ENCODE data around the gene FSHR.

Gene FSHR

DNA sequence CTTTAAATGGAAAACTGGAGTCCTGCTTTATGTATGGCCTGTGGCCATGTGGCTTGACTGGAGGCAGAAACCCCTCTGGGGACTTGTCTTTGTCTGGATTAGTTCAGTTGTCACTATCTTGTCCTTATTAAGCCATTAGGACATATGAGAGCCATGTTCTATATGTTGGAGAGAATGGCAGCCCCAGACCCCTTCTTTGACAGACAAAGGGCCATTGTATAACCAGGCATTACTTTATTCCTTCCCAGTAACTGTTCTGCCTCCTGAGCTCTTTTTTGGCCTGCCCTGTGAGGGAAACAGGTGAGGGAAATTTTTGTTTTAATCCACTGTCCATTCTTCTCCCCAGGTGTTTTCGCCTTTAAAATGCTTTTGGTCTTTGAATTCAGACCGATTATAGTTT, 43.3 kb downstream of the FSHR start:
- no peak for DNase-seq (ENCODE audit: low read depth in 2 of 2)

DNA sequence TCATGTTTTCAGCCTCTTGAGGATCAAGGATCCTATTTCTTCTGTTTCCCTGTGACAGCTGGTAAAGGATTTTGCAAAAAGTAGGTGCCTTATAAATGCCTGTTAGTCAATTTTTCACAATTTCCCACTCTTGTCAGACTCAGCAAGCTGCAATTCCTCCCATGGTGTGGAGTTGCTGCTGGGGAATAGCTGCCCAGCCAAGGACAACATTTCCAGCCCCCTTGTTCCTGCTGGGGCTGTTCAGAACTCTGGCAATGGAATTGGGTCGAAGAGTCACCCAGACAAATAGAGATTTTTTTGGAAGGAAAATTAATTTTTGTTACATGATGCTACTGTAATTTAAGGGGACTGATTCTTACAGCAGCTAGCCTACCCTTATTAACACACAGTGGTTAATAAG, 43.7 kb downstream of the FSHR start:
- DNase-seq (ENCODE audit: low read depth in 2 of 2), result no peak

DNA sequence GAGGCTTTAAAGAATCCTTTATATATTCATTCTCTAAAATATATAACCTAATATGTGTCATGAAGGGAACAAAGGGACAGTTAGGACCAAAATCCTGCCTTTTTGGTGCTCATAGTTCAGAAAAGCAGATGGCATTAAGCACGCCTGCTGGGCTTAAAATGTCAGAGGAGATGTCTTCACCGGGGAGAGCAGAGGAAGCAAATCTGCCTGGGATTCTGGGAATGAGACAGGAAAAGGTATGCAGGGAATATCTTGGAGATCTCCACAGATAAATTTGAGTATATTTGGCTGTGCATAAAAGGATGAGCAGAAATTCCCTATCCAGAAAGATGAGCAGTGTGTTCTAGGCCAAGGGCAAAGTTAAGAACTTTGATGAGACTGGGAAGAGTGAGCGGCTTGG, 45.5 kb downstream of the FSHR start:
- no peak for DNase-seq (ENCODE audit: low read depth in 2 of 2)

DNA sequence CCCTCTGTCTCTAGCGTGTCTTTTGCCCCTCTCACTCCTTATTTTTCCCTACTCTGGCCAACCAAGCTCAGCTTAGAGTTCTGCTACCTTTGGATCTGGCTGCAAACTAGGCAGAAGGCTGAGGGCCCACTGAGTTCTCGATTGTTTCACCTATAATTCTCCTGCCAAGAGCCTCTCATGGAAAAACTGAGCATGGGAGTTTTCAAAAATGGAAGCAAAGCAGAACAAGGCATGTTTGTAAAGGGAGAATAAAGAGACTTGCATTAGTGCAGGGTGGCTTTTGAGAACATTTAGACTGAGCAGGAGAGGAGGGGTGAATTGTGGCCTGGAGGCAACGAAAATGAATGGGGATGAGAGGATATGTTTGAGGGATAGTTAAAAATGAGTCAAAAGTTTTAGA, 45.9 kb downstream of the FSHR start:
- no peak for DNase-seq (ENCODE audit: low read depth in 2 of 2)

DNA sequence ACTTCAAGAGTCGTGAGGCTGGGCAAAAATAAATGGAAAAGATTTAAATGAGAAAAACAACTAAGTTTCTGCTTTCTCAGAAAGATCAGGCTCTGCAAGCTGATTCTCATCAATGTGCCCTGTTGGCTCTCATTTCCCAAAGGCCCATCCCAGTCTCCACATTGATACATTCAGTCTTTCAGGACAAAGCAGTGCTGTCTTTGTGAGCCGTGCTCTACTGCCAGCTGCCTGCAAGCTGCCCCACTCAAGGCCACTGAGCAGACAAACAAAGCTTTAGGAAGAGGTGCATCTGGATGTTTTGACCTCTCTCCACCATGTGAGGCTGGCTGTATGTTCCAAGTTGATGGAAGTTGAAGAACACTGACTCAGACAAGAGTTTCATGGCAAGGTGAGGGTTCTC, 48.8 kb downstream of the FSHR start:
- DNase-seq (ENCODE audit: low read depth in 2 of 2), result no peak

DNA sequence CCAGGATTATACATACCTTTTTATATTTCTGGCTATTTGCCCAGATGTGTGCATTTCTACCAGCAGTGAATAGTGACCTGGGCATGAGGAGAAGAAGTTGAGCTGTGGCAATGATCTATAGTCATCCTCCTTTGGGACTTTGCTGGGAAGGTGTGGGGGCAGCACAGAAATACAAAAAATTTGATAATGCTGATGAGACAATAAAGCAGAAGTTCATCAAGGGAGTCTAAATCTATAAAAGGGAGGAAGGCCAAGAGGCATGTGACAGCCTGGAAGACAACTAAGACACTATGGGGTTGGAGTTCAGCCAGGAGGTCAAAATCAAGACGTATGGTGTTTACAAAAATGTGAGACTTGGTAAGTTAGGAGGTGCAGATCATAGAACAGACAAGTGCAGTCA, 52.2 kb downstream of the FSHR start:
- DNase-seq (ENCODE audit: low read depth in 2 of 2), result no peak

DNA sequence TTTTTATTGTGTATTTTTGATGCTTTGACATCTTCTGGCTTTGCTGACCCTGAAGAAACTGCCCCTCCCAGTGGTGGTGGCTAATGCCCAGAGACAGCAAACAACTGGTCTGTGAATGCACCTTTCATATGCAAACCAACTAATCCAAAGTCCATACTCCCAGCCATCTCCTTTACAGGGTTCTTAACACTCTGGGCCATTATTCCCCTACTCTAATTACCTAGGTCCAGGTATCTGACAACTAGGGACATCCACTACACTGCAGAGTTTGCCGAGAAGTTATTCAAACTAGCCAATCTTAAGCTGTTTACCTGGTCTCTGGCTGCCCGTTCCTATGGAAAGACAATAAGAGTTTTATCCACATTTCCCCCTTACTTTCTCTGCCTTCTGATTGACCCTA, 73.6 kb downstream of the FSHR start:
- no peak for DNase-seq (ENCODE audit: low read depth in 2 of 2)

DNA sequence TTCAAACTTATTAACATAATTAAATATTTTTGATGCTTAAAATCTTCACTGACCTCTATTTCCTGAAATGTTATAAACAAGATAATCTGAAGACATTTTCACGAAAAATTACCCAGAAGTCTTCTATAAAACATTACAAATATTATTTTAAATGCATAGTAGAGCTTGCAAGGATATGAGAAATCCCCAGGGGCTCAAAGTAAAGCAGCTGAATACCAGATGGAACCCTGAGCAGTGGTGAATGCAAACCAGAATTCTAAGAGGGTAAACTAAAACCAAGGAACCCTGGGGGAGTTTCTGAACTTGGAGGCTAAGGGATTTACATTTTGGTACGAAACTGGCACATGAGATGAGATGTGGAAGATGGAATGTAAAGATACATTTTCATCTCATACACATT, 83.6 kb downstream of the FSHR start:
- DNase-seq (ENCODE audit: low read depth in 2 of 2), result no peak

DNA sequence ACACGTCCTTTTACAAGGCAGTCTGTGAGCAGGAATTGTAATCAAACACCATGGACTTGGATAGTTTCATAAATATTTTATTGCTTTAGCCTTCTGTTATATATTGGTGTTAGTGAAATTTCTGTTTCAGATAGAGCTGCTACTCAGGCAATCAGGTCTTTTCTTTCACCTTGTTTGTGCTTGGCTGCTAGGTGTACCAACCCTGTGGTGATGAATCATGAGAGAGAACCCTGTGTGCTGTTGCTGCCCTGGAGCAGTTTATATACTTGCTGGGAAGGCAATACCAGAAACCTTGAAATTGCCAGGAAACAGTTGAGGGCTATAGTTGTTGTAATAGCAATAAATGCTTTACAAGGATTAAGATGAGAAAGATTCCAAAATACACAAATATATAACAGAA, 84.5 kb downstream of the FSHR start:
- DNase-seq (ENCODE audit: low read depth in 2 of 2), result no peak

DNA sequence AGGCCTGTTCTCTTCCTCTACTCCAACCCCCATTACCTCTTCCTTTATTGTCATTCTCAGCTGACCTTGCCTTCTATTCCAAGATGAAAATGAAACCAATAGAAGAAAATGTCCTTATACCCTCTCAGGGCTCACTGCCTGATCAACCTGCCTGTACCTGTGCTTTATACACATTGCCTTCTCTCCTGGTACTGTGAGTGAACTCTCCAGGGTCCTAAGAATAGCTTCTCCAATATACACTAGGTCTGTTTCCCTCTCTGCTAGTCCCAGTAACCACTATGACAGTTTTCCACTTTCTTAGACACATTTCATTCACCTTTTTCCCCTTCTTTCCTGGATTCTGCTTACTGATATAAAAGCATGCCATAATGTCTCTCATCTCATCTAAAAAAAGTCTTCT, 85.7 kb downstream of the FSHR start:
- DNase-seq (ENCODE audit: low read depth in 2 of 2), result no peak

DNA sequence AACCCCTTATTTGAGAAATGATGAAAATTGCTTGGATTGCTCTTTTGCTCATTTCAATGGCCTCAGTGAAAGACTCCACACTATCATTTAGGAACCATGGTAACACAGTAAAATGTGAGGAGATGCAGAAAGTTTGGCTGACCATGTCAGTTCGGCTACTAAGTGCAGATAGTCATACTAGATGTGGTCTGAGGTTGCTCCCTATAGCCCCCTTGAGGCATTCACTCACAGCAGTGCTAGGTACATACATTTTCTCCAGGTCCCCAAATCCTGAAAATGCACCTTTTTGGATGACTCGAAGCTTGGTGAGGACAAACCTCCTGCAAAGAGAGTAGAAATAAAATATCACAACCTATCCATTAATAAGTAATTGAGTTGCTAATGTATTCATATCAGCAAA, 86.3 kb downstream of the FSHR start:
- no peak for DNase-seq (ENCODE audit: low read depth in 2 of 2)

DNA sequence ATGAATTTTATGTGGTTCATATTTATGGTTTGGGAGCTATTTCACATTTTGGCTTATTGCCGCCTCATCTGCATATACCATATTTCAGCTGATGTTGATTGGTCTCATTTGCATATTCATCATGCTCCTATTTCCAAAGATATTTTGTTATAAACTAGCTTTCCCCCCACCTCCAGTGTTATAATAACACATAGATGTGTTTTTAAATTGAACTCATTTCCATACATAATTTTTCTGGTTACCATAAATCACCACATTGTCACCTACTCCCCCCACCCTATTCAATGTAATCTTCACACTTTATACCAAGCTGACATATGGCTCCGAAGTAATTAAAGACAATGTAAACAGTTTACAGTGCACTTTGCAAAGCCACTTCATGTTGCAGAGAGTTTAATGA, 101.2 kb downstream of the FSHR start:
- DNase-seq (ENCODE audit: low read depth in 2 of 2), result no peak

DNA sequence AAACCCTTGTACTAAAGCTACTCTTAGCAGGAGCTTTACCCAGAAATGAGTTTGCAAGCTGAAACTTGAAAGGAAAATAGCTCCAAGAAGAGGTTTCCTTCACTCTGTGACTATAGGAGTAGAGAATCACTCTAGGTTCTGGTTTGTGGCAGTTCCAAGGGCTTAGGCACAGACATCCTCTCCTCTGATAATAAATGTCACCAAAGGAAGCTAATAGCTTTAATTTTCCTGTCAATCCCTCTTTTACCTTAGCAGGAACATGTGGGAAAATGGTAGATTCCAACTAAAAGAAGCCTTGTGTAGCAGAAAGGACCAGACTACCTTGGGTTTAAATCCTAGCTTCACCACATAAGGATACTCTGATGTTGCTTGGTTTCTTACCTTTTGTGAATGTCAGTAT, 104.0 kb downstream of the FSHR start:
- DNase-seq (ENCODE audit: low read depth in 2 of 2), result no peak

DNA sequence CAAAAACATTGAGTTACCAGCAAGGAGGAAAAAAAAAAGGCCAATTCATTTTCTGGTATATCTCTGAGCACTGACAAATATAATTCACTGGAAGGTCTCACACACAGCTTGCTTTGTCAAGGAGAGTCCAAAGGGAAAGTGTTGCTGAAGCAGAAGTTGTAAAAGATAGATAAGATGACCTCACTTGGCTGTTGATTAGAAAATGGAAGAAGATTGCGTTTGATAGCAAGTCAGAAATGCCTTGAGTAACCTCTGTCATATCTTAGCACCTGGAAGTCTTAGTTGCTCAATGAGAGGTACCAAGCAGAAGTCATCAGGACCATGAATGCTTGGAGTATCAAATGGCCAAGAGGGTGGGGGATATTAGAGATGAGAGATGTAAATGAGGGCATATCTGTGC, 105.2 kb downstream of the FSHR start:
- no peak for DNase-seq (ENCODE audit: low read depth in 2 of 2)

DNA sequence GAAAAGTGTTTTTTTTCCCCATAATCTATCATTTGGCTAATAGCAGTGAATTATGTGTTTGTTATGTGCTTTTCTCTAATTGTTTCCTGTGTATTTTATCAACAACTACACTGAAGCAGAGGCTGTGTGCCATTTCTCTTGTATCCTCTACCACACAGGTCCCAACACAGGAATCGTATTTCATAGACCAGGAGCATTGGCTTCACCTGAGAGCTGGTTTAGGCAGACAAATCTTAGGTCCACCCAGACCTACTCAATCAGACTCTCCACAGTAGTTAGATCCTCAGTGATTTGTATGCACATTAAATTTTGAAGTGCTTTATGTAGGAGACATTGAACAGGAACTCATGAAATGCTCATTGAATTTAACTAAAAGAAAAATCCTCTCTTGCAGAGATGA, 109.2 kb downstream of the FSHR start:
- DNase-seq (ENCODE audit: low read depth in 2 of 2), result no peak

DNA sequence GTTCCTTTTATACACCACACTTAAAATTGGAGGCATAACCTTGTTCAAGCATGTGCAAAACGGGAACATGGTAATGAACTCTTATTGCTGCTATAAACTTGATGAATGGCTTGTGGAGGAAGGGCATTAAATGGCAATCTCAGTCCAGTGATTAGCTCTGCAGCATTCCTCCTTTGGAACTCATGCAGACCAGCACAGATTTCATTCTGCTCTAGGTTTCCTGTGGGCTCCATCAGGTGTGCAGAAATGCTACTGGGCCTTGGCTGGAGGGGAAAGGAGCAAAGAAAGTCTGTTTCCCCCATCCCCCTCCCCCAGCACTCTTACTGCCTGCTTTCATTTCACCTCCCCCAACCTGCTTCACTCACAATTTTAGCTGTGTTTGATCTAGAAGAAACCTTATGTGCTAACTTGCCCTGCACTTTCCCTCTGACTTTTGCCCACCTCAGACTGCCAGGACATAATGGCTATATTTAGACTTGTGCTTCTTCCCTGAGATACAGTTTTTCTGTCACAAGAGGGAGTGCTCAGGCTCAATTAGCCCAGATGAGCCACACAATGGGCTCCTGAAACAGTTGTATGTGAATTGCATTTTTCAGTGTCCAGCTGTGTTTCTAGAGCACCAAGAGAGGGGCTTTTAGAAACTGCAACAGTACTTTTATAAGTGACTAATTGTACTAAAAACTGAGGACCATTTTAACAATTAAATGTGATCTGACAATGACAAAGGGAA, 109.8 kb downstream of the FSHR start:
- no peak for DNase-seq (ENCODE audit: low read depth in 2 of 2)

DNA sequence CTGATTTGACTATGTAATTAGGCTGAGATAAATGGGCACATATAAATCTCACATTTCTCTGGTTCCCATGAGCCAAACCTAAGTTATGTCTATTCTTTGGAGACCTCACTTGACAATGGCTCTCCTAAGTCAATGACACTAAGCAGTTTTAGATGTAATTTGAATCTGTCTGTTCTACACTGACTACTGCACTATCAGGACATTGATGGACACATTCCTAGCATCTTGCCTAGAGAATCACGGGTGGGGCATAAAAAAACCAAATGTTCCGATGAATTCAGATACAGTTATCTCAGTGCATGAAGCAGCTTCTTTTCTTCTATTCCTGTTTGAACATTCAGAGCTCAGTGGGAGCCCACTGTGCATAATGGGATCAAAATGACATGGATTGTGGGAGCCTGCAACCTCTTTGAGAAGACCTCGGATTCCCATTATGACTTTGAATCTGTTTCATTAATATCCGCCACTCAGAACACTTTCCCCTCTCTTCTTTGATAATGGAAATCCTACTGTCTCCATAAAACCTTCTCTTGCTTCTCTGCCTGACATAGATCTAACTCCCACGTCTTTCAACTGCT, 110.8 kb downstream of the FSHR start:
- no peak for DNase-seq (ENCODE audit: low read depth in 2 of 2)

DNA sequence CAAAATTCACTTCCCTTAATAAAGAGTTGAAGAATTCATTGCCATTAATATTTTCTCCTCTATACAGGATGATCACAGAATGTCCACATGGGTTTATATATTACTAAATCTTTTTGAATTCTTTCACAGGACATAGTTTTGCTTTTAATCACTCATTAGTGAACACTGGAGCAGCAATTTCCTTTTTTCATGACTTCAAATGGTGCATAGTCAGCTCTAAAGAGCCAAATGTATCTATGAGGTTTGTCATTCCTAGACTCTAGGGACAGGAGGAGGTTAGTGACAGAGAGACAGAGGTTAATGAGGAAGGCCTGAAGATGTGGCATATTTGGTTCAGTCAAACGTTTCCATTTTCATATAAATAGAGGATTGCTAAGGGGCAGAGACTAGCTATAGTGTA, 111.8 kb downstream of the FSHR start:
- DNase-seq (ENCODE audit: low read depth in 2 of 2), result no peak

DNA sequence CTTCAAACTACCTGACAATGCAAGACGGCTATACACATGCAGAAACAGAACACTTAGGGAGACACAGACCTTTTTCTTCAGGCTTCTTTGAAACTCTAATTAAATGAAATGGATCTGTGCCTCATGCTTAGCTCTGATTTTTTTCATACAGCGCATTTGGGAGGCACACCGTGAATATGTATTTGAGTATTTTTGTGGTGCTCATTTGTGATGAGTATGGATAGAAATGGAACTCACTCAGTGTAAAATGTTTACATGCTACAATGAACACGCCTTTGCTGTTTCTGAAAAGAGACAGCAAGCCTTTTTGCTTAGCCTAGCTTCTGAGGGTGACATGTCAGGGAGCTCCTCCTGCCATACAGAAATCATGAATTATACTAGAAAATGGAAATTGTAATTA, 113.3 kb downstream of the FSHR start:
- DNase-seq (ENCODE audit: low read depth in 2 of 2), result no peak

DNA sequence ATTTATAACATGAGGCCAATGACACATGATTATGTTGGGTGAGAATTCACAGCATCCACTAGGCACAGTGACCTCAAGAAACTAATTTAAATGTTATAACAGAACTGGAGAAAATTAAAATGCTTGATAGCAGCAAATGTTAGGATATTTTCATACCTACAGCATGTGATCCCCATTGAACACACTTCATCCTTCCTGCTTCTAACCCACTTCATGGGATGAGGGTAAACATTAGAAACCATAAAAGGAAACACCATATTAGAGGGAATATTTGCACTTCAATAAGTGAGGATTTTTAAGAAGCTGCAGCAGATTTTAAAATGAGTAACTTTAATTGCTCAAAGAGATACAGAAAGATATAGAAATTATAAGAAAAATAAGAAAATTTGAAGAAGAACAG, 117.1 kb downstream of the FSHR start:
- DNase-seq (ENCODE audit: low read depth in 2 of 2), result no peak

DNA sequence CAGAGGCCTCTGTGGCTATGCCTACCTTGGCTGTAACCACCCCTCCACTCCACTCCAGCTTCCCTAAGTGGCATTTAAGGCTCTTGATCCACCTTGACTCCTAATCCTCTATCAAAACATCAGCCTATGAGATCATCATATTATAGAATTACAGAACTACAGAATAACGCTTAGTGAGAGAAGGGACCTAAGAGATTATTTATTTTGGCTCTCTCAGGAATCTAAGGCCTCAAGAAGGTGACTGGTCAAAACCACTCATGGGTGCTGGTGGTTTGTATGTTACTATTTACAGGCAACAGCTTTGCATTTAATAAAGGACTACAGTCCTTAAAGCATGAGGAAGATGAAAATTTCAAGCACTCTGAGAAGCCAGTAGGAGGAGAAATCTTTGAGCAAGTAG, 118.8 kb downstream of the FSHR start:
- DNase-seq (ENCODE audit: low read depth in 2 of 2), result no peak

DNA sequence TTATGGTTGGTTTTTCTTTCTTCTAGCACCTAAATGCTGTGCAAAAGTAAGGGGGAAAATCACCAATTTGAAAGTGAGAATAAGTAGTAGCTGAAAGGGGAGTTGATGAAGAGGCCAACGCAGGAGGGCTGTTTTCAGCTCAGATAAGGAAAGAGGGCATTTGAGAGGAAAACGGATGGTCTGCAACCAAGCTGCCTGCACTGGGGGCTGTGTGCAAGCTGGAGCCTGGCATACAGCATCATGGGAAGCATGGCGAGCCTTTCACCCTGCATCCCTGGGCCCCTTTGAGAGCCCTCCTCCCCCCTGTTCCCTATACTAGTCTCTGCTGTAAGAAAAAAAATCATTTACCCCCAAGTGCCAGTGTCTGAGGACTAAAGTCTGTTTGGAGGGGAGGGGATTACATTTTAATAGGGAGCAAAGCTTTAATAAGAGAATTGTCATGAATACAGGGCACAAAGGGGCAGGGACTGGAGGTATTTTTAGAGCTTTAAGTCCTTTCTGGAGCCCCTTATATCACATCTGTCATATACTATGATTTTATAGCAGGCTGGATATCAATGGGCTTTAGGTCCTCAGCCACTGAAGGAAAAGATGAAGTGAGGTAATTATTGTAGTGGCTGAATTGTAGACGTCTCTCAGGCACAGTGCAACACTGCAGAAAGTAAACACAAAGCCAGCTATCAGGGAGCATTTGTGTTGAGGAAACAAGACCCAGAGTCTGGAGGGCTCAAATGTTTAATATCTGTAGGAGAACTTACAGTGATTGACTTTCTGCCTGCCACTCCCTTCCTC, 120.7 kb downstream of the FSHR start:
- no peak for DNase-seq (ENCODE audit: low read depth in 2 of 2)

DNA sequence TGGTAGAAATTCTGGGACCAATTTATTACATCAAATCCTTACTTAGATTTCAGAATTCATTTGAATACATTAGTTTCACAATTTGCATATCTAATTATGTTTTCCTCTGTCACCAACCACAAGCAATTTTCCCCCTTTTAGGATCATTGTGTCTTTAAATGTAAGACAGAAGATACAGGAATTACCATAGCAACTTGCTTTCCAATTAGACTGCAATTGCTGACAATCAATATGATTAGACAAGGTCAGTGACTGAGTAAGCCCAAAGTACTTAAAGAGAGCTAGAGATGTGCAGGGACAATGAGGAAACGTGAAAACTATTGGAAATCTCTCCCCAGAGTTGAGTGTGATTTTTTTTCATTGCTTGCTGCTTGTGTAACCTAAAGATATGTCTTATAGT, 121.4 kb downstream of the FSHR start:
- DNase-seq (ENCODE audit: low read depth in 2 of 2), result no peak

All from activated CD4-positive, alpha-beta T cell treated with anti-CD3 and anti-CD28 coated beads for 24 hours (primary cell).